Measurements from ENCODE around the gene NPTXR.

The NPTXR gene

DNA sequence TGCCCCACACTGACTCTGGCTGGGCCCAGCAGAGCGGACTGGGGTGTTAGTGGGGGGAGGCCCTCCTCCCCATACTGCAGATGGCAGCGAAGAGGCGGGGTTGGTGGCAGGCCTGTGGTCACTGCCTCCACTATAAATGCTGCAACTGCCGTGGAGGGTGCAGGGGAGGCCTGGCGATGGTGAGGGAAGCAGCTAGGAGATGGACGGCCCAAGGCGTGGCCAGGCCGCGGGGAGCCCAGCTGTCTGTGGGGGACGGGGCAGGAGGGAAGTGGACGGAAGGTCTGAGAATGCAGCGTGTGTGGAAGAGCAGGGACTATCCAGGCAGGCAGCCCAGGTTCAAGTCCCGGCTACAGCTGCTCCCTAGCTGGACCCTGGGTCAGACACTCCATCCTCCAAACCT lies 68.2 kb downstream of the NPTXR start:
- Histone ChIP-seq H3K9me2 (ENCODE audit: low read depth, low read length) (no peaks in the 10 kb centered on the region), H3K27ac (ENCODE audit: low read depth, low read length, poor library complexity, severe bottlenecking) (no peak overlapping the region), H3K4me1 (ENCODE audit: insufficient read depth, low read length, severe bottlenecking) (no peaks in the 10 kb centered on the region), H3K9ac (ENCODE audit: low read length) (no peak overlapping the region), H3F3A (ENCODE audit: insufficient read depth, low read length) (no peaks in the 10 kb centered on the region), H3K79me2 (ENCODE audit: insufficient read depth, low read length) (no peaks in the 10 kb centered on the region), H3K9me3 (ENCODE audit: low read length) (no peaks in the 10 kb centered on the region), H3K36me3 (ENCODE audit: insufficient read depth, low read length) (no peaks in the 10 kb centered on the region), H3K4me3 (ENCODE audit: low read depth, low read length, poor library complexity, severe bottlenecking) (no peak overlapping the region), H4K20me1 (ENCODE audit: insufficient read depth, low read length) (no peaks in the 10 kb centered on the region), H3K4me2 (ENCODE audit: low read length) (no peak overlapping the region), H2AFZ (ENCODE audit: low read length) (no peak overlapping the region), H3K27me3 (ENCODE audit: insufficient read depth, low read length) (no peaks in the 10 kb centered on the region)
- TF ChIP-seq, protein P1, sequence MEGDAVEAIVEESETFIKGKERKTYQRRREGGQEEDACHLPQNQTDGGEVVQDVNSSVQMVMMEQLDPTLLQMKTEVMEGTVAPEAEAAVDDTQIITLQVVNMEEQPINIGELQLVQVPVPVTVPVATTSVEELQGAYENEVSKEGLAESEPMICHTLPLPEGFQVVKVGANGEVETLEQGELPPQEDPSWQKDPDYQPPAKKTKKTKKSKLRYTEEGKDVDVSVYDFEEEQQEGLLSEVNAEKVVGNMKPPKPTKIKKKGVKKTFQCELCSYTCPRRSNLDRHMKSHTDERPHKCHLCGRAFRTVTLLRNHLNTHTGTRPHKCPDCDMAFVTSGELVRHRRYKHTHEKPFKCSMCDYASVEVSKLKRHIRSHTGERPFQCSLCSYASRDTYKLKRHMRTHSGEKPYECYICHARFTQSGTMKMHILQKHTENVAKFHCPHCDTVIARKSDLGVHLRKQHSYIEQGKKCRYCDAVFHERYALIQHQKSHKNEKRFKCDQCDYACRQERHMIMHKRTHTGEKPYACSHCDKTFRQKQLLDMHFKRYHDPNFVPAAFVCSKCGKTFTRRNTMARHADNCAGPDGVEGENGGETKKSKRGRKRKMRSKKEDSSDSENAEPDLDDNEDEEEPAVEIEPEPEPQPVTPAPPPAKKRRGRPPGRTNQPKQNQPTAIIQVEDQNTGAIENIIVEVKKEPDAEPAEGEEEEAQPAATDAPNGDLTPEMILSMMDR (IDR thresholded peaks at IDR 0.05; ENCODE audit: low read length) = no peak
- no peak for TF ChIP-seq EZH2 (IDR thresholded peaks at IDR 0.05; ENCODE audit: borderline replicate concordance, low read length)

DNA sequence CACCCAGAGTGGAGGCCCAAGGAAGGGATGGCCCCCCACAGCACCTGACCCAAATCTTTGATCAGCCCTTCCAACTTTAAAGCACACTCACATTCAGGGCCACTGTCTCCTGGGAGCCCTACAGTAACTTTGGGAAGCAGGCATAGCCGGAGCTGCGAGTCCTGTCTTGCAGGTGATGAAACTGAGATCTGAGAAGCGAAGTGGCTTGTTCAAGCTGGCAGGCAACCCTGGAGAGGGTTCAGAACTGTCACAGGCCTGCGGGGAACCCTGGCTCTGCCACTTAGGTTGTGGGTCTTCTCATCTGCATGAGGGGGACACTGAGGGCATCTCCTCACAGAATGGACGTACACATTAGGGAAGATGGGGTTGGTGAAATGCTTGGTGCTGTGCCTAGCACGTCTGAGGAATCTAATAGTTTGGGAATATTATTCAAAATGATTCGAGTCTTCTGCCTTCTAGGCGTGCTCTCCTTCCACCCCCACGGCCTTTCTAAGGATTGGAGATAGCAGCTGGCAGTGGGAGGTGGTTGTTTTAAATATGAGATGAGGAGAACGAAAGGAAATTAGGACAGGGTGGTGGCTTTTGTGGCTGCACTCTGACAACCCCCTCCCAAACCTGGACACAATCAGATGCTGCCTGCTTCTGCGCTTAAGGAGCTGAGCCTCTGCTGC lies 69.2 kb downstream of the NPTXR start:
- H3K9ac ChIP-seq (ENCODE audit: low read length) = no peak overlapping the region
- no peaks in the 10 kb centered on the region for H3K27me3 ChIP-seq (ENCODE audit: insufficient read depth, low read length)
- TF ChIP-seq, protein P1 (IDR thresholded peaks at IDR 0.05; ENCODE audit: low read length) = no peak
- no peak for TF ChIP-seq EZH2 (IDR thresholded peaks at IDR 0.05; ENCODE audit: borderline replicate concordance, low read length)
- no peaks in the 10 kb centered on the region for H3K9me2 ChIP-seq (ENCODE audit: low read depth, low read length)
- H3K9me3 ChIP-seq (ENCODE audit: low read length) = no peaks in the 10 kb centered on the region
- no peaks in the 10 kb centered on the region for H3K4me1 ChIP-seq (ENCODE audit: insufficient read depth, low read length, severe bottlenecking)
- H3K4me2 ChIP-seq (ENCODE audit: low read length) = no peak overlapping the region
- H3F3A ChIP-seq (ENCODE audit: insufficient read depth, low read length) = no peaks in the 10 kb centered on the region
- H3K4me3 ChIP-seq (ENCODE audit: low read depth, low read length, poor library complexity, severe bottlenecking) = no peak overlapping the region
- no peaks in the 10 kb centered on the region for H3K36me3 ChIP-seq (ENCODE audit: insufficient read depth, low read length)
- no peak overlapping the region for H3K27ac ChIP-seq (ENCODE audit: low read depth, low read length, poor library complexity, severe bottlenecking)
- H3K79me2 ChIP-seq (ENCODE audit: insufficient read depth, low read length) = no peaks in the 10 kb centered on the region
- H4K20me1 ChIP-seq (ENCODE audit: insufficient read depth, low read length) = no peaks in the 10 kb centered on the region
- H2AFZ ChIP-seq (ENCODE audit: low read length) = no peak overlapping the region

DNA sequence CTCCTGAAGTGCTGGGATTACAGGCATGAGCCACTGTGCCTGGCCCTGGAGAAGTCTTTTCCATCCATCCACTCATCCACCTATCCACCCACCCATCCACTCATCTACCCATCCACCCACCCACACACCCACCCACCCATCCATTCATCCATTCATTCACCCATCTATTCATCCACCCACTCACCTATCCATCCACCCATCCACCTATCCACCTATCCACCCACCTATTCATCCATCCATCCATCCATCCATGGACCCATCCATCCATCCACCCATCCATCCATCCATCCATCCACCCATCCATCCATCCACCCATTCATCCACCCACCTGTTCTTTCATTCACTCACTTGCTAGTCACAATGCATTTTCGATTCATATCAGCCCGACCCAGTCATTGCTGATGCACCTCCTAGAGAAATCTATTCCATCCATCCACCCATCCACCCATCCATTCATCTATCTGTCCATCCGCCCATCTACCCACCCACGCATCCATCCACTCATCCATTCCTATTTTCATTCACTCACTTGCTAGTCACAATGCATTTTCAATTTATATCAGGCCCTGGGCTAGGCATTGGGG lies 70.4 kb downstream of the NPTXR start:
- Histone ChIP-seq H3K79me2 (ENCODE audit: insufficient read depth, low read length) (no peaks in the 10 kb centered on the region), H3K9me3 (ENCODE audit: low read length) (no peaks in the 10 kb centered on the region), H3K9me2 (ENCODE audit: low read depth, low read length) (no peaks in the 10 kb centered on the region), H3K4me1 (ENCODE audit: insufficient read depth, low read length, severe bottlenecking) (no peaks in the 10 kb centered on the region), H3K9ac (ENCODE audit: low read length) (no peak overlapping the region), H3K27me3 (ENCODE audit: insufficient read depth, low read length) (no peaks in the 10 kb centered on the region), H3K4me2 (ENCODE audit: low read length) (no peak overlapping the region), H3K36me3 (ENCODE audit: insufficient read depth, low read length) (no peaks in the 10 kb centered on the region), H2AFZ (ENCODE audit: low read length) (no peak overlapping the region), H3K4me3 (ENCODE audit: low read depth, low read length, poor library complexity, severe bottlenecking) (no peak overlapping the region), H3F3A (ENCODE audit: insufficient read depth, low read length) (no peaks in the 10 kb centered on the region), H4K20me1 (ENCODE audit: insufficient read depth, low read length) (no peaks in the 10 kb centered on the region), H3K27ac (ENCODE audit: low read depth, low read length, poor library complexity, severe bottlenecking) (no peak overlapping the region)
- TF ChIP-seq EZH2 (IDR thresholded peaks at IDR 0.05; ENCODE audit: borderline replicate concordance, low read length) = no peak
- TF ChIP-seq, protein P1 (IDR thresholded peaks at IDR 0.05; ENCODE audit: low read length) = no peak
